Keratinocyte (primary cell): ENCODE data around the gene RPH3AL. TPM values are rescaled to one million over a fixed set of nuclear protein-coding genes. Genes with fewer than 3 reads are reported as not detected.

Experiments
- DNase-seq: peaks from one replicate; pipeline ENCODE4 v3.0.0-alpha.2; 2011; ENCODE audit warnings: low read depth, missing footprints, low spot score
- FAIRE-seq: peaks from 2 replicates; lab custom pipeline; 2011; peaks lifted over from hg19 to GRCh38; lab: Jason Lieb, UNC
- H2AFZ ChIP-seq: 2 replicates; pipeline ENCODE4 v1.6.0; 2012; ENCODE audit warnings: low read length, control low read depth, inconsistent platforms; ENCODE audit not compliant: control insufficient read depth
- H3K27ac ChIP-seq: 2 replicates; pipeline ENCODE4 v1.5.1; 2011; ENCODE audit warnings: low read length; ENCODE audit not compliant: control insufficient read depth, insufficient read depth
- H3K27me3 ChIP-seq: 3 replicates; pipeline ENCODE4 v1.6.0; 2011; ENCODE audit warnings: low read length; ENCODE audit not compliant: control insufficient read depth, insufficient read depth; ENCODE audit errors: extremely low read depth
- H3K36me3 ChIP-seq, 2 experiments: 2 replicates in 1 of 2; 3 replicates in 1 of 2; pipeline ENCODE4 v1.5.1; 2011; ENCODE audit warnings: low read length in 2 of 2, mild to moderate bottlenecking in 1 of 2; ENCODE audit not compliant: control insufficient read depth in 2 of 2, insufficient read depth in 2 of 2; ENCODE audit errors: extremely low read depth in 1 of 2
- H3K4me1 ChIP-seq: 3 replicates; pipeline ENCODE4 v1.5.1; 2011; ENCODE audit warnings: low read length; ENCODE audit not compliant: control insufficient read depth, insufficient read depth; ENCODE audit errors: extremely low read depth
- H3K4me2 ChIP-seq: 3 replicates; pipeline ENCODE4 v1.6.0; 2011; ENCODE audit warnings: low read depth, low read length; ENCODE audit not compliant: control insufficient read depth, insufficient read depth; ENCODE audit errors: extremely low read depth
- H3K4me3 ChIP-seq, 3 experiments: fragments of 200-600 bp in 1 of 3; sonication (generic) in 1 of 3; 2 replicates in 2 of 3; 3 replicates in 1 of 3; pipeline ENCODE4 v1.5.1; 2011 to 2016; ENCODE audit warnings: low read length in 3 of 3, mild to moderate bottlenecking in 3 of 3, control low read depth in 2 of 3, inconsistent platforms in 1 of 3, low read depth in 1 of 3, mixed read lengths in 1 of 3, mixed run types in 1 of 3, moderate library complexity in 1 of 3; ENCODE audit not compliant: control insufficient read depth in 2 of 3, insufficient read depth in 2 of 3; ENCODE audit errors: extremely low read depth in 1 of 3
- H3K79me2 ChIP-seq: 2 replicates; pipeline ENCODE4 v1.6.0; 2012; ENCODE audit warnings: low read length; ENCODE audit not compliant: control insufficient read depth, insufficient read depth
- H3K9ac ChIP-seq: 3 replicates; pipeline ENCODE4 v1.6.0; 2011; ENCODE audit warnings: low read length; ENCODE audit not compliant: control insufficient read depth, insufficient read depth; ENCODE audit errors: extremely low read depth
- H3K9me1 ChIP-seq: 3 replicates; pipeline ENCODE4 v1.6.0; 2011; ENCODE audit warnings: low read length; ENCODE audit not compliant: control insufficient read depth, insufficient read depth; ENCODE audit errors: extremely low read depth
- H3K9me3 ChIP-seq: 2 replicates; pipeline ENCODE4 v1.5.1; 2012; ENCODE audit warnings: low read depth, low read length; ENCODE audit not compliant: control insufficient read depth
- H4K20me1 ChIP-seq: 3 replicates; pipeline ENCODE4 v1.6.0; 2011; ENCODE audit warnings: low read length; ENCODE audit not compliant: control insufficient read depth, insufficient read depth; ENCODE audit errors: extremely low read depth
- EZH2 ChIP-seq: IDR thresholded peaks from one replicate; pipeline ENCODE4 v1.6.1; 2012; ENCODE audit warnings: inconsistent platforms, mild to moderate bottlenecking, low read length, moderate library complexity
- dilution Hi-C: fragments of 300-500 bp; cut with MboI; formaldehyde crosslinking; loops from one replicate; pipeline ENCODE4 v1.7.0; 2020; ENCODE audit warnings: low sequenced_read_pairs; ENCODE audit not compliant: extremely low pct_ligation_motif_present
- polyA plus RNA-seq, 5 experiments: library from polyadenylated mRNA; depleted of rRNA in 3 of 5; stranded (reverse) in 3 of 5; stranded (forward) in 1 of 5; unstranded in 1 of 5; fragments of >200 nt; gene quantifications; 1 replicate in 1 of 5; 2 replicates in 3 of 5; 3 replicates in 1 of 5; pipeline versions ENCODE4 v1.2.1 to v1.2.3, GENCODE V29; 2011 to 2012; ENCODE audit warnings: missing spikeins in 2 of 5, low read depth in 1 of 5, low replicate concordance in 1 of 5
- TF ChIP-seq, protein P1 (sequence below), 3 experiments: IDR thresholded peaks in 1 of 3; conservative IDR thresholded peaks in 1 of 3; optimal IDR thresholded peaks in 1 of 3; 2 replicates in 2 of 3; 3 replicates in 1 of 3; pipeline versions ENCODE3 to v1.5.1; 2011; ENCODE audit warnings: low read length in 3 of 3, mild to moderate bottlenecking in 3 of 3, moderate library complexity in 2 of 3, control low read depth in 1 of 3, inconsistent platforms in 1 of 3; ENCODE audit not compliant: insufficient read depth in 2 of 3; ENCODE audit errors: extremely low read depth in 1 of 3

The RPH3AL gene
- polyA plus RNA-seq, 1 donor (not counting 4 experiments of a cell fraction or from before 2014, with no cell fraction given) = 0.31 TPM

DNA sequence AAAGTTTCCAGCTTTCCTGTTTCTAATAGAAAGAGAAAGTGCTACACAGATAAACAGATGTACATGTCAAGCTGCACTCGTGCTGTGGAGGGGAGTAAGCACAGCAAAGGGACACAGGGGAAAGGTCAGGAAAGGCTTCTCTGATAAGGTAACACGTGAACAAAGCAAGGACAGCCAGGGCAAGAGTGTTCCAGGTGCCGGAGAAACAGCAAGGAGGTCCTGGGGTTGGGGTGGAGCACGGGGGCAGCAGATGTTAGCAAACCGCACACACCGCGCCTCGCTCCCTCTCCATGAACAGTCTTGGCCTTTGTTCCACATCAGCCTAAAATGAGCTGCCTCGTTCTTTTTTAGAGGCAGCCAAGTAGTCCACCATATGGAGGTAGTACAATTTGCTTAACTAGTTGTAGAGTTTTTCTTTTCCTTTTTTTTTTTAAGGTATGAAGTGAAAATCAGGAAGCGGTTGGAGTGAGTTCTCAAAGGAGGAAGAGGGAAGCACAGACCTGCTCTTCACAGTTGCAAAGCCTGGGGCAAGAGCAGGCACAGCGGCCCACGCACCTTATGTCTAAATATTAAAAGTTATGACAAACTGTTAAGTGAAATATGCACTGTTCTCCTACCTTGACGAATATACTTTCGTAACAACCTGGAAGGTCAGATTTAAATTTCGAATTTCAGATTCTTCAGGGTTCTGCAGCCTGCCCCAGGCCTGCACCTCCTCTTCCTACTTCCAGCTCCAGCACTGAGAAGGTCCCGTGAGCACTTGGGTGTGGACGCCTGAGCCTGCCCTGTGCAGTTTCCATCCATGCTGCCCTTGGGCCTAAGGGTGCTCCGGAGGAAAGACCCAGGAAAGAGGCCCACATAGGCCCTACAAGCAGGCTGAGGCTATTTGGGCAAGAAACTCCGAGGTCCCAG, 41.5 kb upstream of the RPH3AL start:
- Histone ChIP-seq H3K79me2 (no peaks in the 10 kb centered on the region), H3K9me1 (no peaks in the 10 kb centered on the region), H4K20me1 (no peaks in the 10 kb centered on the region), H3K4me3 (no peak overlapping the region), H3K36me3 (no peaks in the 10 kb centered on the region), H3K27ac (no peak overlapping the region), H3K9me3 (no peaks in the 10 kb centered on the region), H2AFZ (no peak overlapping the region), H3K4me1 (no peaks in the 10 kb centered on the region), H3K27me3 (no peaks in the 10 kb centered on the region), H3K9ac (no peak overlapping the region), H3K4me2 (no peak overlapping the region)
- FAIRE-seq = no peak
- dilution Hi-C loops = no loop called here
- no peak for DNase-seq
- TF ChIP-seq, protein P1, sequence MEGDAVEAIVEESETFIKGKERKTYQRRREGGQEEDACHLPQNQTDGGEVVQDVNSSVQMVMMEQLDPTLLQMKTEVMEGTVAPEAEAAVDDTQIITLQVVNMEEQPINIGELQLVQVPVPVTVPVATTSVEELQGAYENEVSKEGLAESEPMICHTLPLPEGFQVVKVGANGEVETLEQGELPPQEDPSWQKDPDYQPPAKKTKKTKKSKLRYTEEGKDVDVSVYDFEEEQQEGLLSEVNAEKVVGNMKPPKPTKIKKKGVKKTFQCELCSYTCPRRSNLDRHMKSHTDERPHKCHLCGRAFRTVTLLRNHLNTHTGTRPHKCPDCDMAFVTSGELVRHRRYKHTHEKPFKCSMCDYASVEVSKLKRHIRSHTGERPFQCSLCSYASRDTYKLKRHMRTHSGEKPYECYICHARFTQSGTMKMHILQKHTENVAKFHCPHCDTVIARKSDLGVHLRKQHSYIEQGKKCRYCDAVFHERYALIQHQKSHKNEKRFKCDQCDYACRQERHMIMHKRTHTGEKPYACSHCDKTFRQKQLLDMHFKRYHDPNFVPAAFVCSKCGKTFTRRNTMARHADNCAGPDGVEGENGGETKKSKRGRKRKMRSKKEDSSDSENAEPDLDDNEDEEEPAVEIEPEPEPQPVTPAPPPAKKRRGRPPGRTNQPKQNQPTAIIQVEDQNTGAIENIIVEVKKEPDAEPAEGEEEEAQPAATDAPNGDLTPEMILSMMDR (optimal IDR thresholded peaks at IDR 0.05 in 1 of 3, IDR thresholded peaks at IDR 0.05 in 1 of 3, conservative IDR thresholded peaks at IDR 0.05 in 1 of 3; ENCODE audit: extremely low read depth in 1 of 3, insufficient read depth in 2 of 3, low read length in 3 of 3) = no peak
- no peak for TF ChIP-seq EZH2

DNA sequence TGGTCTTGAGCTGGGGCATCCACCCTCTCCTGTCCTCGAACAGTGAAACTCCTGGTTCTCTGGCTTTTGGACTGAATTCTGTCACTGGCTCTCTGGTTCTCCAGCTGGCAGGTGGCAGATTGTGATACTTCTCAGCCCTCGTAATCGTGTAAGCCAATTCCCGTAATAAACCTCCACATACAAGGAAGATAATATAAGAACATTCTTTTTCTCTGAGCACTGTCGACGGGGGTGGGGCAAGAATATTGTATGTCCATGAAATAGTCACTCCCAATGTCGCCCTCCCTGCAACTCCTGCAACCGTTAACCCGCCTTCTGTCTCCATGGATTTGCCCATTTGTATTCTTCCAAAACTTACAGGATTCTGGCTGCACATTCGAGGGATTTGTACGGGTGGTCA, 39.2 kb upstream of the RPH3AL start:
- Histone ChIP-seq H2AFZ (no peak overlapping the region), H3K4me3 (no peak overlapping the region), H3K27me3 (peaks cover 3% of the 10 kb centered on the region), H3K4me2 (no peak overlapping the region), H3K9me1 (no peaks in the 10 kb centered on the region), H3K36me3 (no peaks in the 10 kb centered on the region), H4K20me1 (no peaks in the 10 kb centered on the region), H3K4me1 (no peaks in the 10 kb centered on the region), H3K27ac (no peak overlapping the region), H3K9ac (no peak overlapping the region), H3K79me2 (no peaks in the 10 kb centered on the region), H3K9me3 (no peaks in the 10 kb centered on the region)
- FAIRE-seq = no peak
- no peak for DNase-seq
- dilution Hi-C loops = no loop called here
- TF ChIP-seq, protein P1 (optimal IDR thresholded peaks at IDR 0.05 in 1 of 3, IDR thresholded peaks at IDR 0.05 in 1 of 3, conservative IDR thresholded peaks at IDR 0.05 in 1 of 3; ENCODE audit: extremely low read depth in 1 of 3, insufficient read depth in 2 of 3, low read length in 3 of 3) = no peak
- no peak for TF ChIP-seq EZH2
